Gastrocnemius medialis (tissue), 4 donors: ENCODE data around the gene MTREX.

Experiments used
- POLR2A ChIP-seq, 2 donors: fragments of 450-650 bp; IDR thresholded peaks; one replicate each; pipeline ENCODE4 v1.6.1; 2017; ENCODE audit warnings: antibody characterized with exemption in 2 of 2, mild to moderate bottlenecking in 2 of 2, moderate library complexity in 2 of 2
- TF ChIP-seq, protein P1 (sequence below), 5 experiments: fragments of 450-650 bp in 3 of 5; fragments of 200-600 bp in 2 of 5; sonication (generic) in 2 of 5; IDR thresholded peaks in 4 of 5; conservative IDR thresholded peaks in 1 of 5; 1 replicate in 4 of 5; 2 replicates in 1 of 5; pipeline ENCODE4 v1.5.1; 2016 to 2019; ENCODE audit warnings: antibody characterized with exemption in 5 of 5, mild to moderate bottlenecking in 3 of 5, moderate library complexity in 3 of 5

DNA sequence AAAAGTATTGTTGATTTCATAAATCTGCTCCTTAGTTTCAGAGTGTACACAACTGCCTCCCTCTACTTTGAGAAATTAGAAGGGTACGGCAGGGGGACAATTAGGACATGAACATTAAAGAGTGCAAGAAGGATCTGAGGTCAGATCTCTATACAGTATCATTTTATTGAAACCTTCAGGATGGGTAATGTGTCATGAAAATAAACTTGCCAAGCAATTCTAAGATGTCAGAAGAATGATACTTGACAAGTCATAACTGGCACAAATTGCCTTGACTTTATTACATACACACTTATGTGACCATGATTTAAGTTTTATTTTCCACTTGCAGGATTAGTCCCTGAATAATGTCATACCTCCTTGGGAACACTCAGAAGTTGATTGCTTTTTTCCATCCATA, 134.2 kb downstream of the MTREX start:
- TF ChIP-seq, protein P1, sequence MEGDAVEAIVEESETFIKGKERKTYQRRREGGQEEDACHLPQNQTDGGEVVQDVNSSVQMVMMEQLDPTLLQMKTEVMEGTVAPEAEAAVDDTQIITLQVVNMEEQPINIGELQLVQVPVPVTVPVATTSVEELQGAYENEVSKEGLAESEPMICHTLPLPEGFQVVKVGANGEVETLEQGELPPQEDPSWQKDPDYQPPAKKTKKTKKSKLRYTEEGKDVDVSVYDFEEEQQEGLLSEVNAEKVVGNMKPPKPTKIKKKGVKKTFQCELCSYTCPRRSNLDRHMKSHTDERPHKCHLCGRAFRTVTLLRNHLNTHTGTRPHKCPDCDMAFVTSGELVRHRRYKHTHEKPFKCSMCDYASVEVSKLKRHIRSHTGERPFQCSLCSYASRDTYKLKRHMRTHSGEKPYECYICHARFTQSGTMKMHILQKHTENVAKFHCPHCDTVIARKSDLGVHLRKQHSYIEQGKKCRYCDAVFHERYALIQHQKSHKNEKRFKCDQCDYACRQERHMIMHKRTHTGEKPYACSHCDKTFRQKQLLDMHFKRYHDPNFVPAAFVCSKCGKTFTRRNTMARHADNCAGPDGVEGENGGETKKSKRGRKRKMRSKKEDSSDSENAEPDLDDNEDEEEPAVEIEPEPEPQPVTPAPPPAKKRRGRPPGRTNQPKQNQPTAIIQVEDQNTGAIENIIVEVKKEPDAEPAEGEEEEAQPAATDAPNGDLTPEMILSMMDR (IDR thresholded peaks at IDR 0.05 in 4 of 5, conservative IDR thresholded peaks at IDR 0.05 in 1 of 5), result no peak
- no peak for TF ChIP-seq POLR2A (IDR thresholded peaks at IDR 0.05)
